ENCODE measurements around the gene TRIM44.

TRIM44 gene

DNA sequence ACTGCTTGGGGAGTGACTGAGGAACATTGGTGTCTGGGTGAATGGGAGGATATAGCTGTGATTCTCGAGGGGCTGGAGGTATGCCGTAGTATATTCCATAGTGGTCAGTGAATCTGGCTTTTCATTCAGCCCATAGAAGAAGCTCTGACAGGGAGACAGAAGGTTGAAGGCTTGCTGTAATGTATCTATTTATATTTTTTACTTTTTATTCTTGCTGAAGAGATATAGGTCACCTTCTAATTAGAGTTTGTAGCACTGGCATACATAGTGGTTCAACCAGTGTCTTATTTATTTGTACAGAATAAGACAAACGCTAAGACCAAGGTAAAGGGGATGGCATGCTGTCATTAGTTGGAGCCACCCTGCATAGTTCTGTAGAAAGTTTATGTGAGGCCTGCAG, 10.0 kb downstream of the TRIM44 start:
- Histone ChIP-seq H3K36me3 (ENCODE audit: control insufficient read depth, low read length) (no peaks in the 10 kb centered on the region), H3K27me3 (ENCODE audit: control insufficient read depth, low read length) (no peaks in the 10 kb centered on the region), H3K27ac (ENCODE audit: low read depth, low read length) (no peak overlapping the region), H3K4me1 (ENCODE audit: control insufficient read depth, low read length) (no peaks in the 10 kb centered on the region), H3K4me2 (ENCODE audit: low read length) (no peak overlapping the region), H3K4me3 (ENCODE audit: low read length) (no peak overlapping the region), H3K9me2 (replicated peaks; ENCODE audit: control insufficient read depth, low read length) (no peaks in the 10 kb centered on the region), H4K20me1 (ENCODE audit: control insufficient read depth, insufficient read depth, low read depth, low read length) (no peaks in the 10 kb centered on the region), H3F3A (ENCODE audit: control insufficient read depth, insufficient read depth) (no peaks in the 10 kb centered on the region), H3K9me3 (ENCODE audit: control insufficient read depth, insufficient read depth, low read length) (no peaks in the 10 kb centered on the region), H3K79me2 (ENCODE audit: control insufficient read depth, low read length) (peaks cover 29% of the 10 kb centered on the region)
- no peak for TF ChIP-seq EZH2phosphoT487 (IDR thresholded peaks at IDR 0.05; ENCODE audit: borderline replicate concordance, low read length)
- TF ChIP-seq, protein P1, sequence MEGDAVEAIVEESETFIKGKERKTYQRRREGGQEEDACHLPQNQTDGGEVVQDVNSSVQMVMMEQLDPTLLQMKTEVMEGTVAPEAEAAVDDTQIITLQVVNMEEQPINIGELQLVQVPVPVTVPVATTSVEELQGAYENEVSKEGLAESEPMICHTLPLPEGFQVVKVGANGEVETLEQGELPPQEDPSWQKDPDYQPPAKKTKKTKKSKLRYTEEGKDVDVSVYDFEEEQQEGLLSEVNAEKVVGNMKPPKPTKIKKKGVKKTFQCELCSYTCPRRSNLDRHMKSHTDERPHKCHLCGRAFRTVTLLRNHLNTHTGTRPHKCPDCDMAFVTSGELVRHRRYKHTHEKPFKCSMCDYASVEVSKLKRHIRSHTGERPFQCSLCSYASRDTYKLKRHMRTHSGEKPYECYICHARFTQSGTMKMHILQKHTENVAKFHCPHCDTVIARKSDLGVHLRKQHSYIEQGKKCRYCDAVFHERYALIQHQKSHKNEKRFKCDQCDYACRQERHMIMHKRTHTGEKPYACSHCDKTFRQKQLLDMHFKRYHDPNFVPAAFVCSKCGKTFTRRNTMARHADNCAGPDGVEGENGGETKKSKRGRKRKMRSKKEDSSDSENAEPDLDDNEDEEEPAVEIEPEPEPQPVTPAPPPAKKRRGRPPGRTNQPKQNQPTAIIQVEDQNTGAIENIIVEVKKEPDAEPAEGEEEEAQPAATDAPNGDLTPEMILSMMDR (IDR thresholded peaks at IDR 0.05; ENCODE audit: low read depth, low read length, poor library complexity, severe bottlenecking), result no peak

DNA sequence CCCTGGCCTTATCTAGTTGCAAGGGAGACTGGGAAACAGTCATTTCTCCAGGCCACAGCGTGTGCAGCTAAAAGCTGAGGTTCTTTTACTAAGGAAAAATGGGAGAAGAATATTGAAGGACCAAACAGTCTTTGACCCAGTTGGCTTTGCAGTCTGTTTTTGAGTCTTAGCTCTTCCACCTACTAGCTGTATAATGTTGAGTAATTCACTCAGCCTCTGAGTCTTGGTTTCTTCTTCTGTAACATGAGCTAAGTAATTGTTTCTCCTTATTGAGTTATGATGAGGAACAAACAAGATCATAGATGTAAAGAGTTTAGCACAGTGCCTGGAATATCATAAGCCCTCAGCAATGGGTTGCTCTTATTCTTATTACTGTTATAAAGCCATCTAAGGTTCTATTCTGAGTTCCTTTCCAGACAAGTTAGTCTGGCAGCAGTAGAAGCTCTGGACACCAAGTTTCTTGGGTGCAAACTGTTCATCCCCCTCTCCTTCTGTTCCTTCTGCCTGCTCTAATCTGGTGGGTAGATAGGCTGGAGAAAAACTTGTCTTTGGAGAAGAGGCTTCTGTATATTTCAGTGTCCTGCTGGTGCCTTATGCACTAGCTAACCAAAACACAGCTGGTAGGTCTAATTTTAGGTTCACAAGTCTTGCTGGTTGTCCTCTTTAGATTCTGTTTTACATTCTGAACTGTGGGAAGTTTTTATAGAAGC, 13.5 kb downstream of the TRIM44 start:
- no peaks in the 10 kb centered on the region for H3K9me3 ChIP-seq (ENCODE audit: control insufficient read depth, insufficient read depth, low read length)
- peaks cover 14% of the 10 kb centered on the region for H3K79me2 ChIP-seq (ENCODE audit: control insufficient read depth, low read length)
- no peak overlapping the region for H3K4me3 ChIP-seq (ENCODE audit: low read length)
- no peak overlapping the region for H3K27ac ChIP-seq (ENCODE audit: low read depth, low read length)
- no peaks in the 10 kb centered on the region for H3F3A ChIP-seq (ENCODE audit: control insufficient read depth, insufficient read depth)
- H3K4me2 ChIP-seq (ENCODE audit: low read length), result no peak overlapping the region
- no peaks in the 10 kb centered on the region for H4K20me1 ChIP-seq (ENCODE audit: control insufficient read depth, insufficient read depth, low read depth, low read length)
- TF ChIP-seq, protein P1 (IDR thresholded peaks at IDR 0.05; ENCODE audit: low read depth, low read length, poor library complexity, severe bottlenecking), result no peak
- no peak for TF ChIP-seq EZH2phosphoT487 (IDR thresholded peaks at IDR 0.05; ENCODE audit: borderline replicate concordance, low read length)
- H3K27me3 ChIP-seq (ENCODE audit: control insufficient read depth, low read length), result no peaks in the 10 kb centered on the region
- H3K4me1 ChIP-seq (ENCODE audit: control insufficient read depth, low read length), result peaks cover 14% of the 10 kb centered on the region
- H3K9me2 ChIP-seq (replicated peaks; ENCODE audit: control insufficient read depth, low read length), result no peaks in the 10 kb centered on the region
- H3K36me3 ChIP-seq (ENCODE audit: control insufficient read depth, low read length), result no peaks in the 10 kb centered on the region

DNA sequence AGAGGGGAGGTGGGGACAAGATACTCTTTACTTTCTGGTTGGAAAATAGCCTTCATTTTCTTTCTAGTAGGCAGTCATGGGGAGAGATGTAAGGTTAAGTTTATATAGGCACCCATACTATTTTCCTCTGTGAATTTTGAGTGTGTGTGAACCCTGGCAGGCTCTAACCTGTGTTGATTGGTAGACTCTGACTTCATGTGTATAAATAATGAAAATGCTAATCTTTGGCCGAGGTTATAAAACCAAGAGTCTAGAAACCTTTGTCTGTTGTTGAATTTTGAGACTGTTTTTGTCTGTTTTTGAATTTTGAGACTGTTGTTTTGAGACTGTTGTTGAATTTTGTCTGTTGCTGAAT, 14.0 kb downstream of the TRIM44 start:
- H3K9me2 ChIP-seq (replicated peaks; ENCODE audit: control insufficient read depth, low read length), result no peaks in the 10 kb centered on the region
- no peak overlapping the region for H3K27ac ChIP-seq (ENCODE audit: low read depth, low read length)
- TF ChIP-seq, protein P1 (IDR thresholded peaks at IDR 0.05; ENCODE audit: low read depth, low read length, poor library complexity, severe bottlenecking), result no peak
- no peak for TF ChIP-seq EZH2phosphoT487 (IDR thresholded peaks at IDR 0.05; ENCODE audit: borderline replicate concordance, low read length)
- H3F3A ChIP-seq (ENCODE audit: control insufficient read depth, insufficient read depth), result no peaks in the 10 kb centered on the region
- no peaks in the 10 kb centered on the region for H3K9me3 ChIP-seq (ENCODE audit: control insufficient read depth, insufficient read depth, low read length)
- peaks cover 11% of the 10 kb centered on the region for H3K79me2 ChIP-seq (ENCODE audit: control insufficient read depth, low read length)
- no peak overlapping the region for H3K4me2 ChIP-seq (ENCODE audit: low read length)
- no peaks in the 10 kb centered on the region for H4K20me1 ChIP-seq (ENCODE audit: control insufficient read depth, insufficient read depth, low read depth, low read length)
- H3K4me3 ChIP-seq (ENCODE audit: low read length), result no peak overlapping the region
- H3K4me1 ChIP-seq (ENCODE audit: control insufficient read depth, low read length), result peaks cover 14% of the 10 kb centered on the region
- H3K36me3 ChIP-seq (ENCODE audit: control insufficient read depth, low read length), result no peaks in the 10 kb centered on the region
- no peaks in the 10 kb centered on the region for H3K27me3 ChIP-seq (ENCODE audit: control insufficient read depth, low read length)
